Stimulated activated CD8-positive, alpha-beta memory T cell treated with anti-CD3 and anti-CD28 coated beads, Interleukin-7, amount 100 ng/mL, for 4 hours (primary cell): Measurements from ENCODE around the gene CDKN1C.

ENCODE experiments used
- DNase-seq, 2 donors: peaks; one replicate each; pipeline ENCODE4 v3.0.0-alpha.2; 2020; ENCODE audit warnings: low read depth in 2 of 2

Gene CDKN1C

GRCh38 chr11:2847561-2847960 lies 38.0 kb downstream of the CDKN1C start:
- DNase-seq: no peak

GRCh38 chr11:2846470-2846869 lies 39.1 kb downstream of the CDKN1C start:
- DNase-seq: no peak

GRCh38 chr11:2846056-2846455 lies 39.5 kb downstream of the CDKN1C start:
- DNase-seq: no peak

- DNase-seq: no peak
Observed at GRCh38 chr11:2844996-2845395, 40.6 kb downstream of the CDKN1C start.

- DNase-seq: no peak
Observed at GRCh38 chr11:2844116-2844842, 41.3 kb downstream of the CDKN1C start.

- no peak for DNase-seq
Observed at GRCh38 chr11:2843551-2843950, 42.0 kb downstream of the CDKN1C start.

GRCh38 chr11:2842876-2843275 lies 42.7 kb downstream of the CDKN1C start:
- DNase-seq: no peak

- DNase-seq: no peak
Observed at GRCh38 chr11:2841411-2842190, 44.0 kb downstream of the CDKN1C start.

GRCh38 chr11:2839395-2839943 lies 46.1 kb downstream of the CDKN1C start:
- DNase-seq: no peak

GRCh38 chr11:2838676-2839294 lies 46.8 kb downstream of the CDKN1C start:
- no peak for DNase-seq

GRCh38 chr11:2838091-2838490 lies 47.5 kb downstream of the CDKN1C start:
- no peak for DNase-seq

- DNase-seq: no peak
Observed at GRCh38 chr11:2837651-2838050, 47.9 kb downstream of the CDKN1C start.

- DNase-seq: no peak
Observed at GRCh38 chr11:2837096-2837601, 48.4 kb downstream of the CDKN1C start.

GRCh38 chr11:2836315-2837095 lies 49.1 kb downstream of the CDKN1C start:
- no peak for DNase-seq

- DNase-seq: no peak
Observed at GRCh38 chr11:2835751-2836150, 49.8 kb downstream of the CDKN1C start.

- no peak for DNase-seq
Observed at GRCh38 chr11:2835296-2835695, 50.3 kb downstream of the CDKN1C start.

GRCh38 chr11:2834503-2835273 lies 50.9 kb downstream of the CDKN1C start:
- no peak for DNase-seq

- DNase-seq: no peak
Observed at GRCh38 chr11:2833716-2834502, 51.7 kb downstream of the CDKN1C start.
